HepG2 (cell line): ENCODE measurements around the gene NEMP2. TPM values are rescaled to one million over a fixed set of nuclear protein-coding genes. Genes with fewer than 3 reads are reported as not detected.

Experiments used
- CENPX ChIP-seq: sonication (generic); formaldehyde crosslinking; IDR thresholded peaks from 2 replicates; pipeline ENCODE4 v1.9.0; 2021; ENCODE audit warnings: mild to moderate bottlenecking, missing genetic modification reagents, moderate library complexity
- CREB1 ChIP-seq, 2 experiments: fragments of 450-650 bp in 1 of 2; IDR thresholded peaks; 2 replicates each; pipeline ENCODE4 v1.6.1; 2016 to 2017; ENCODE audit warnings: control low read depth in 1 of 2, mild to moderate bottlenecking in 1 of 2, missing compliant biosample characterization in 1 of 2, missing genetic modification characterization in 1 of 2
- FOXP1 ChIP-seq, 2 experiments: fragments of 450-650 bp in 1 of 2; IDR thresholded peaks; 2 replicates each; pipeline ENCODE4 v1.6.1; 2017 to 2018; ENCODE audit warnings: antibody characterized with exemption in 1 of 2
- GABPB1 ChIP-seq: IDR thresholded peaks from 2 replicates; pipeline ENCODE4 v1.6.1; 2016; ENCODE audit warnings: mild to moderate bottlenecking, missing genetic modification reagents, moderate library complexity, missing compliant biosample characterization
- GATAD1 ChIP-seq: IDR thresholded peaks from 2 replicates; pipeline ENCODE4 v1.6.1; 2016; ENCODE audit warnings: missing genetic modification reagents, missing compliant biosample characterization
- ISL2 ChIP-seq: sonication (generic); formaldehyde crosslinking; IDR thresholded peaks from 2 replicates; pipeline ENCODE4 v1.5.0; 2020; ENCODE audit warnings: missing genetic modification reagents
- PCBP1 ChIP-seq: fragments of 200-400 bp; formaldehyde crosslinking; IDR thresholded peaks from 2 replicates; pipeline ENCODE4 v1.6.1; 2017; ENCODE audit warnings: mild to moderate bottlenecking, low read depth, low read length, borderline replicate concordance
- RBM39 ChIP-seq: fragments of 200-400 bp; formaldehyde crosslinking; IDR thresholded peaks from one replicate; pipeline ENCODE4 v1.6.1; 2018; ENCODE audit warnings: antibody characterized with exemption, mild to moderate bottlenecking, low read depth, low read length; ENCODE audit not compliant: poor library complexity, severe bottlenecking
- REPIN1 ChIP-seq: sonication (generic); formaldehyde crosslinking; IDR thresholded peaks from 2 replicates; pipeline ENCODE4 v1.8.0; 2022; ENCODE audit warnings: missing genetic modification reagents, low read depth, mild to moderate bottlenecking, borderline replicate concordance
- RFXANK ChIP-seq: IDR thresholded peaks from 2 replicates; pipeline ENCODE4 v1.6.1; 2016
- SMC3 ChIP-seq: IDR thresholded peaks from 2 replicates; pipeline ENCODE4 v1.6.1; 2011; ENCODE audit warnings: low read length, improper control_type of control experiment
- TBX3 ChIP-seq: fragments of 450-650 bp; IDR thresholded peaks from 2 replicates; pipeline ENCODE4 v1.6.1; 2017; ENCODE audit warnings: antibody characterized with exemption, mild to moderate bottlenecking, inconsistent platforms, borderline replicate concordance
- ZNF256 ChIP-seq: sonication (generic); formaldehyde crosslinking; conservative IDR thresholded peaks from 2 replicates; pipeline ENCODE4 v1.4.0; 2020; ENCODE audit warnings: missing genetic modification reagents
- ZNF605 ChIP-seq: sonication (generic); formaldehyde crosslinking; IDR thresholded peaks from 2 replicates; pipeline ENCODE4 v1.8.0; 2022; ENCODE audit warnings: mild to moderate bottlenecking, missing genetic modification reagents
- ZNF883 ChIP-seq: sonication (generic); formaldehyde crosslinking; IDR thresholded peaks from 2 replicates; pipeline ENCODE4 v1.5.1; 2020; ENCODE audit warnings: mild to moderate bottlenecking, missing genetic modification reagents; ENCODE audit errors: not compliant biosample characterization
- polyA plus RNA-seq, 8 experiments: library from polyadenylated mRNA; depleted of rRNA in 3 of 8; stranded (reverse) in 7 of 8; unstranded in 1 of 8; fragments of >200 nt; fragmentation: Illumina TruSeq in 4 of 8; extraction: Trizol in 4 of 8; gene quantifications; 2 replicates each; pipeline versions ENCODE4 v1.2.1 to v1.2.3, GENCODE V29; 2011 to 2016; ENCODE audit warnings: low read depth in 4 of 8, missing spikeins in 1 of 8, mixed read lengths in 1 of 8; ENCODE audit not compliant: insufficient read depth in 1 of 8
- total RNA-seq, 5 experiments: library from RNA; depleted of rRNA; stranded (reverse); fragments of >200 nt; fragmentation: Illumina TruSeq; extraction: Trizol; gene quantifications; 2 replicates each; pipeline ENCODE4 v1.2.3, GENCODE V29; 2016; ENCODE audit warnings: low read depth in 1 of 5
- TF ChIP-seq, protein P1 (sequence below): sonication (generic); formaldehyde crosslinking; conservative IDR thresholded peaks from 2 replicates; pipeline ENCODE4 v1.8.0; 2022; ENCODE audit warnings: mild to moderate bottlenecking, moderate library complexity, missing genetic modification reagents
- TF ChIP-seq, protein P2 (sequence below): sonication (generic); formaldehyde crosslinking; conservative IDR thresholded peaks from 2 replicates; pipeline ENCODE4 v1.8.0; 2022; ENCODE audit warnings: missing genetic modification reagents
- TF ChIP-seq, protein P3 (sequence below): sonication (generic); formaldehyde crosslinking; IDR thresholded peaks from 2 replicates; pipeline ENCODE4 v1.9.0; 2022; ENCODE audit warnings: missing genetic modification reagents, mild to moderate bottlenecking, borderline replicate concordance
- TF ChIP-seq, protein P4 (sequence below), 2 experiments: IDR thresholded peaks; 2 replicates each; pipeline ENCODE4 v1.6.1; 2011 to 2012; ENCODE audit warnings: low read length in 2 of 2, borderline replicate concordance in 1 of 2, low read depth in 1 of 2, mild to moderate bottlenecking in 1 of 2, moderate library complexity in 1 of 2

Gene NEMP2
- total and polyA plus RNA-seq, 2 of the 13 experiments (the other 11 are each of a cell fraction or from before 2014, with no cell fraction given) = 2.4 to 9.8 TPM

DNA sequence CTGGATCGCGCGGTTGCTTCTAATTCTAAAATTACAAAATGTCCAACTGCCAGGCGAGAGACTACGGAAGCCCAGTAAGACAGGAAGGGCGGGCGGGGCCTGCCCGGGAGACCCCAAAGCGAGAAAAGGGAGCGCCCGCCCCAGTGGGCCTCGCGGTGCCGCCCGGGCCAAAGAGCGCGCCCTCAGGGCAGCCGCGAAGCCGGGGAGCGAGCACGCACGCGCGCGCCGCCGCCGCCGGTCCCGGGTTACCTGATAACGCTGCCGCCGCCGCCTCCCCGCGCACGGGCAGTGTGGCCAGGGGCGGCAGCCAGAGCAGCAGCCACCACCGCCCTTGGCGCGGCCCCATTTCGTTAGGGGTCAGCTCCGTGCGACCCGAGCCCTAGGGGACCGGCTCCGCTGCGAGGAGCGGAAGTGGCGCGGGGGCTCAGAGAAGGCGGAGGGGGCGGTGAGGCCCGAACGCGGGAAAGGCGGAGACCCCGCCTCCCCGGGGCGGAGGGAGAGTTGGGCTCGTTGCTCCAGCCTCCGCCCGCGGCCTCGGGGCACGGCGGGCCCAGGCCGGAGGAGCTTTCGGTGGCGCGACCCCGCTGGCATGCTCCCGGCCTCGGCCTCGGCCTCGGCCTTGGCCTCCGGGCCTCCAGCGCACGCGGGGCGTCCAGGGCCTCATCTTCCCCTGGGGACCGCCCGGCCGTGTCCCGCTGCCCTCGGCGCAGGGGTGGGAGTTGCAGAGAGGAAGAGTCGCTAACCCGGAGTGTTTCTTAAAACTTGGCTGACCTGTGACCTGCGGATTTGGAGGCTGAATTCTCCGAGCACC, at the start of gene NEMP2 (continued):
- TF ChIP-seq FOXP1 (IDR thresholded peaks at IDR 0.05) (no peak), FOXP1 (CRISPR knock-in tag; IDR thresholded peaks at IDR 0.05) (no peak; the same call in 1 of the 2 replicates), CREB1 (IDR thresholded peaks at IDR 0.05) (no peak), CREB1 (CRISPR knock-in tag; IDR thresholded peaks at IDR 0.05) (no peak), GABPB1 (peak; percentile 94), PCBP1 (no peak), CENPX (CRISPR knock-in tag) (no peak), ISL2 (peak; percentile 61; the same call in 1 of the 2 replicates), RBM39 (peak; percentile 93), GATAD1 (CRISPR knock-in tag) (peak; percentile 45; the same call in 1 of the 2 replicates), RFXANK (peak; percentile 43; the same call in 1 of the 2 replicates), ZNF883 (peak; percentile 94), REPIN1 (peak; percentile 87), ZNF605 (CRISPR knock-in tag) (peak; percentile 1), SMC3 (no peak), TBX3 (no peak), ZNF256 (CRISPR knock-in tag) (0 out of 2 replicates have a peak, but pooled peaks have one; percentile 21)
- TF ChIP-seq, protein P1, sequence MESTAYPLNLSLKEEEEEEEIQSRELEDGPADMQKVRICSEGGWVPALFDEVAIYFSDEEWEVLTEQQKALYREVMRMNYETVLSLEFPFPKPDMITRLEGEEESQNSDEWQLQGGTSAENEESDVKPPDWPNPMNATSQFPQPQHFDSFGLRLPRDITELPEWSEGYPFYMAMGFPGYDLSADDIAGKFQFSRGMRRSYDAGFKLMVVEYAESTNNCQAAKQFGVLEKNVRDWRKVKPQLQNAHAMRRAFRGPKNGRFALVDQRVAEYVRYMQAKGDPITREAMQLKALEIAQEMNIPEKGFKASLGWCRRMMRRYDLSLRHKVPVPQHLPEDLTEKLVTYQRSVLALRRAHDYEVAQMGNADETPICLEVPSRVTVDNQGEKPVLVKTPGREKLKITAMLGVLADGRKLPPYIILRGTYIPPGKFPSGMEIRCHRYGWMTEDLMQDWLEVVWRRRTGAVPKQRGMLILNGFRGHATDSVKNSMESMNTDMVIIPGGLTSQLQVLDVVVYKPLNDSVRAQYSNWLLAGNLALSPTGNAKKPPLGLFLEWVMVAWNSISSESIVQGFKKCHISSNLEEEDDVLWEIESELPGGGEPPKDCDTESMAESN (CRISPR knock-in tag) = peak; percentile 96
- TF ChIP-seq, protein P2, sequence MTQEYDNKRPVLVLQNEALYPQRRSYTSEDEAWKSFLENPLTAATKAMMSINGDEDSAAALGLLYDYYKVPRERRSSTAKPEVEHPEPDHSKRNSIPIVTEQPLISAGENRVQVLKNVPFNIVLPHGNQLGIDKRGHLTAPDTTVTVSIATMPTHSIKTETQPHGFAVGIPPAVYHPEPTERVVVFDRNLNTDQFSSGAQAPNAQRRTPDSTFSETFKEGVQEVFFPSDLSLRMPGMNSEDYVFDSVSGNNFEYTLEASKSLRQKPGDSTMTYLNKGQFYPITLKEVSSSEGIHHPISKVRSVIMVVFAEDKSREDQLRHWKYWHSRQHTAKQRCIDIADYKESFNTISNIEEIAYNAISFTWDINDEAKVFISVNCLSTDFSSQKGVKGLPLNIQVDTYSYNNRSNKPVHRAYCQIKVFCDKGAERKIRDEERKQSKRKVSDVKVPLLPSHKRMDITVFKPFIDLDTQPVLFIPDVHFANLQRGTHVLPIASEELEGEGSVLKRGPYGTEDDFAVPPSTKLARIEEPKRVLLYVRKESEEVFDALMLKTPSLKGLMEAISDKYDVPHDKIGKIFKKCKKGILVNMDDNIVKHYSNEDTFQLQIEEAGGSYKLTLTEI = no peak
- TF ChIP-seq, protein P3, sequence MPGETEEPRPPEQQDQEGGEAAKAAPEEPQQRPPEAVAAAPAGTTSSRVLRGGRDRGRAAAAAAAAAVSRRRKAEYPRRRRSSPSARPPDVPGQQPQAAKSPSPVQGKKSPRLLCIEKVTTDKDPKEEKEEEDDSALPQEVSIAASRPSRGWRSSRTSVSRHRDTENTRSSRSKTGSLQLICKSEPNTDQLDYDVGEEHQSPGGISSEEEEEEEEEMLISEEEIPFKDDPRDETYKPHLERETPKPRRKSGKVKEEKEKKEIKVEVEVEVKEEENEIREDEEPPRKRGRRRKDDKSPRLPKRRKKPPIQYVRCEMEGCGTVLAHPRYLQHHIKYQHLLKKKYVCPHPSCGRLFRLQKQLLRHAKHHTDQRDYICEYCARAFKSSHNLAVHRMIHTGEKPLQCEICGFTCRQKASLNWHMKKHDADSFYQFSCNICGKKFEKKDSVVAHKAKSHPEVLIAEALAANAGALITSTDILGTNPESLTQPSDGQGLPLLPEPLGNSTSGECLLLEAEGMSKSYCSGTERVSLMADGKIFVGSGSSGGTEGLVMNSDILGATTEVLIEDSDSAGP (CRISPR knock-in tag) = peak; percentile 95
- TF ChIP-seq, protein P4, sequence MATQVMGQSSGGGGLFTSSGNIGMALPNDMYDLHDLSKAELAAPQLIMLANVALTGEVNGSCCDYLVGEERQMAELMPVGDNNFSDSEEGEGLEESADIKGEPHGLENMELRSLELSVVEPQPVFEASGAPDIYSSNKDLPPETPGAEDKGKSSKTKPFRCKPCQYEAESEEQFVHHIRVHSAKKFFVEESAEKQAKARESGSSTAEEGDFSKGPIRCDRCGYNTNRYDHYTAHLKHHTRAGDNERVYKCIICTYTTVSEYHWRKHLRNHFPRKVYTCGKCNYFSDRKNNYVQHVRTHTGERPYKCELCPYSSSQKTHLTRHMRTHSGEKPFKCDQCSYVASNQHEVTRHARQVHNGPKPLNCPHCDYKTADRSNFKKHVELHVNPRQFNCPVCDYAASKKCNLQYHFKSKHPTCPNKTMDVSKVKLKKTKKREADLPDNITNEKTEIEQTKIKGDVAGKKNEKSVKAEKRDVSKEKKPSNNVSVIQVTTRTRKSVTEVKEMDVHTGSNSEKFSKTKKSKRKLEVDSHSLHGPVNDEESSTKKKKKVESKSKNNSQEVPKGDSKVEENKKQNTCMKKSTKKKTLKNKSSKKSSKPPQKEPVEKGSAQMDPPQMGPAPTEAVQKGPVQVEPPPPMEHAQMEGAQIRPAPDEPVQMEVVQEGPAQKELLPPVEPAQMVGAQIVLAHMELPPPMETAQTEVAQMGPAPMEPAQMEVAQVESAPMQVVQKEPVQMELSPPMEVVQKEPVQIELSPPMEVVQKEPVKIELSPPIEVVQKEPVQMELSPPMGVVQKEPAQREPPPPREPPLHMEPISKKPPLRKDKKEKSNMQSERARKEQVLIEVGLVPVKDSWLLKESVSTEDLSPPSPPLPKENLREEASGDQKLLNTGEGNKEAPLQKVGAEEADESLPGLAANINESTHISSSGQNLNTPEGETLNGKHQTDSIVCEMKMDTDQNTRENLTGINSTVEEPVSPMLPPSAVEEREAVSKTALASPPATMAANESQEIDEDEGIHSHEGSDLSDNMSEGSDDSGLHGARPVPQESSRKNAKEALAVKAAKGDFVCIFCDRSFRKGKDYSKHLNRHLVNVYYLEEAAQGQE (IDR thresholded peaks at IDR 0.05; ENCODE audit: borderline replicate concordance in 1 of 2, low read depth in 1 of 2, low read length in 2 of 2) = peak in 1 of 2 experiments; percentile 24; a peak in 2 of 4 replicates
